ENCODE results near the gene CST6.
"Not testable (repeated sequence)": the region's sequence is repeated elsewhere in the genome, so short reads cannot be mapped to it uniquely, and the experiment has no call there.

CST6 gene

GRCh38 chr11:66007201-66007634 is 4.6 kb upstream of the CST6 start:
- Histone ChIP-seq H3K27me3 (ENCODE audit: insufficient read depth, low read length, poor library complexity, severe bottlenecking) (no peaks in the 10 kb centered on the region), H3K4me1 (ENCODE audit: insufficient read depth, low read length, poor library complexity, severe bottlenecking) (peaks cover 16% of the 10 kb centered on the region), H3K4me3 (ENCODE audit: low read length, poor library complexity, severe bottlenecking) (no peak overlapping the region), H3K36me3 (ENCODE audit: insufficient read depth, low read length) (no peaks in the 10 kb centered on the region; the same call in 1 of the 2 replicates), H3K79me2 (ENCODE audit: insufficient read depth, low read length) (peaks cover 23% of the 10 kb centered on the region), H4K20me1 (ENCODE audit: insufficient read depth, low read length, poor library complexity, severe bottlenecking) (peaks cover 7% of the 10 kb centered on the region), H3K4me2 (ENCODE audit: low read depth, low read length, poor library complexity, severe bottlenecking) (no peak overlapping the region), H3F3A (ENCODE audit: low read depth) (no peaks in the 10 kb centered on the region), H3K9me2 (replicated peaks; ENCODE audit: low read depth, low read length) (no peaks in the 10 kb centered on the region), H2AFZ (ENCODE audit: low read length) (no peak overlapping the region), H3K9me3 (ENCODE audit: insufficient read depth, low read depth, low read length) (no peaks in the 10 kb centered on the region), H3K9ac (ENCODE audit: low read depth, low read length, poor library complexity, severe bottlenecking) (no peak overlapping the region)
- no peak for TF ChIP-seq EZH2phosphoT487 (IDR thresholded peaks at IDR 0.05; ENCODE audit: borderline replicate concordance)
- TF ChIP-seq, protein P1, sequence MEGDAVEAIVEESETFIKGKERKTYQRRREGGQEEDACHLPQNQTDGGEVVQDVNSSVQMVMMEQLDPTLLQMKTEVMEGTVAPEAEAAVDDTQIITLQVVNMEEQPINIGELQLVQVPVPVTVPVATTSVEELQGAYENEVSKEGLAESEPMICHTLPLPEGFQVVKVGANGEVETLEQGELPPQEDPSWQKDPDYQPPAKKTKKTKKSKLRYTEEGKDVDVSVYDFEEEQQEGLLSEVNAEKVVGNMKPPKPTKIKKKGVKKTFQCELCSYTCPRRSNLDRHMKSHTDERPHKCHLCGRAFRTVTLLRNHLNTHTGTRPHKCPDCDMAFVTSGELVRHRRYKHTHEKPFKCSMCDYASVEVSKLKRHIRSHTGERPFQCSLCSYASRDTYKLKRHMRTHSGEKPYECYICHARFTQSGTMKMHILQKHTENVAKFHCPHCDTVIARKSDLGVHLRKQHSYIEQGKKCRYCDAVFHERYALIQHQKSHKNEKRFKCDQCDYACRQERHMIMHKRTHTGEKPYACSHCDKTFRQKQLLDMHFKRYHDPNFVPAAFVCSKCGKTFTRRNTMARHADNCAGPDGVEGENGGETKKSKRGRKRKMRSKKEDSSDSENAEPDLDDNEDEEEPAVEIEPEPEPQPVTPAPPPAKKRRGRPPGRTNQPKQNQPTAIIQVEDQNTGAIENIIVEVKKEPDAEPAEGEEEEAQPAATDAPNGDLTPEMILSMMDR (conservative IDR thresholded peaks at IDR 0.05; ENCODE audit: low read length), result no peak

- peaks cover 16% of the 10 kb centered on the region for H3K4me1 ChIP-seq (ENCODE audit: insufficient read depth, low read length, poor library complexity, severe bottlenecking)
- no peaks in the 10 kb centered on the region for H3F3A ChIP-seq (ENCODE audit: low read depth)
- TF ChIP-seq EZH2phosphoT487 (IDR thresholded peaks at IDR 0.05; ENCODE audit: borderline replicate concordance), result no peak
- TF ChIP-seq, protein P1 (conservative IDR thresholded peaks at IDR 0.05; ENCODE audit: low read length), result no peak
- no peaks in the 10 kb centered on the region for H3K9me3 ChIP-seq (ENCODE audit: insufficient read depth, low read depth, low read length)
- H4K20me1 ChIP-seq (ENCODE audit: insufficient read depth, low read length, poor library complexity, severe bottlenecking), result peaks cover 6% of the 10 kb centered on the region
- no peak overlapping the region for H3K4me2 ChIP-seq (ENCODE audit: low read depth, low read length, poor library complexity, severe bottlenecking)
- H2AFZ ChIP-seq (ENCODE audit: low read length), result no peak overlapping the region
- no peaks in the 10 kb centered on the region; the same call in 1 of the 2 replicates for H3K36me3 ChIP-seq (ENCODE audit: insufficient read depth, low read length)
- no peaks in the 10 kb centered on the region for H3K9me2 ChIP-seq (replicated peaks; ENCODE audit: low read depth, low read length)
- no peaks in the 10 kb centered on the region for H3K27me3 ChIP-seq (ENCODE audit: insufficient read depth, low read length, poor library complexity, severe bottlenecking)
- H3K9ac ChIP-seq (ENCODE audit: low read depth, low read length, poor library complexity, severe bottlenecking), result no peak overlapping the region
- peaks cover 19% of the 10 kb centered on the region for H3K79me2 ChIP-seq (ENCODE audit: insufficient read depth, low read length)
- H3K4me3 ChIP-seq (ENCODE audit: low read length, poor library complexity, severe bottlenecking), result no peak overlapping the region
Observed at GRCh38 chr11:66008095-66008467, 3.7 kb upstream of the CST6 start.

- H2AFZ ChIP-seq (ENCODE audit: low read length), result no peak overlapping the region
- H3K4me3 ChIP-seq (ENCODE audit: low read length, poor library complexity, severe bottlenecking), result no peak overlapping the region
- H3K27me3 ChIP-seq (ENCODE audit: insufficient read depth, low read length, poor library complexity, severe bottlenecking), result no peaks in the 10 kb centered on the region
- H3K9me2 ChIP-seq (replicated peaks; ENCODE audit: low read depth, low read length), result no peaks in the 10 kb centered on the region
- TF ChIP-seq, protein P1 (conservative IDR thresholded peaks at IDR 0.05; ENCODE audit: low read length), result no peak
- TF ChIP-seq EZH2phosphoT487 (IDR thresholded peaks at IDR 0.05; ENCODE audit: borderline replicate concordance), result no peak
- no peaks in the 10 kb centered on the region; the same call in 1 of the 2 replicates for H3K36me3 ChIP-seq (ENCODE audit: insufficient read depth, low read length)
- peaks cover 13% of the 10 kb centered on the region for H3K4me1 ChIP-seq (ENCODE audit: insufficient read depth, low read length, poor library complexity, severe bottlenecking)
- no peaks in the 10 kb centered on the region for H3F3A ChIP-seq (ENCODE audit: low read depth)
- H3K4me2 ChIP-seq (ENCODE audit: low read depth, low read length, poor library complexity, severe bottlenecking), result no peak overlapping the region
- H3K79me2 ChIP-seq (ENCODE audit: insufficient read depth, low read length), result peaks cover 14% of the 10 kb centered on the region
- peaks cover under 1% of the 10 kb centered on the region for H4K20me1 ChIP-seq (ENCODE audit: insufficient read depth, low read length, poor library complexity, severe bottlenecking)
- H3K9ac ChIP-seq (ENCODE audit: low read depth, low read length, poor library complexity, severe bottlenecking), result no peak overlapping the region
- no peaks in the 10 kb centered on the region for H3K9me3 ChIP-seq (ENCODE audit: insufficient read depth, low read depth, low read length)
Observed at GRCh38 chr11:66008468-66009101, 3.2 kb upstream of the CST6 start.

DNA sequence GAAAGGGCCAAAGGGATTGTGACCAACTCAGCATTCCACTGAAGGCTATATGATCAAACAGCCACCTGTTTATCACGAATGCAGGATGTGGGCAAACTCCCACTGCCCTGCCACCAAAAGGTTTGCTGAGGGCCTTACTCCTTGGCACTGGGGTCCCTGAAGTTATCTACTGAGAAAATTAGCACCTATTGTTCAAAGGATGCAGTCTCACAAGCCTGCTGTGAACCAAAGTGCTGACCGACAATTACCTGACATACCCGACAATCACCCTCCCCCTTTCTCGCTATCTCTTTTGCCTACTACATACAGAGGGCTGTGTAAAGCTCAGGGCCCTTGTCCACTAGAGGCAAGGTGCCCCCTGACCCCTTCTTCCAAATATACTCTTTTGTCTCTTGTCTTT is 1.8 kb upstream of the CST6 start:
- not testable (repeated sequence) for H3K9me3 ChIP-seq (ENCODE audit: insufficient read depth, low read depth, low read length); H3K79me2 ChIP-seq (ENCODE audit: insufficient read depth, low read length); H4K20me1 ChIP-seq (ENCODE audit: insufficient read depth, low read length, poor library complexity, severe bottlenecking); H2AFZ ChIP-seq (ENCODE audit: low read length); H3F3A ChIP-seq (ENCODE audit: low read depth); H3K4me2 ChIP-seq (ENCODE audit: low read depth, low read length, poor library complexity, severe bottlenecking); H3K9ac ChIP-seq (ENCODE audit: low read depth, low read length, poor library complexity, severe bottlenecking); H3K4me3 ChIP-seq (ENCODE audit: low read length, poor library complexity, severe bottlenecking); H3K9me2 ChIP-seq (replicated peaks; ENCODE audit: low read depth, low read length); H3K36me3 ChIP-seq (ENCODE audit: insufficient read depth, low read length); H3K27me3 ChIP-seq (ENCODE audit: insufficient read depth, low read length, poor library complexity, severe bottlenecking)
- H3K4me1 ChIP-seq (ENCODE audit: insufficient read depth, low read length, poor library complexity, severe bottlenecking), result peaks cover 12% of the 10 kb centered on the region
